Measurements from ENCODE around the gene CALHM6.
A peak's percentile ranks its signal among the peaks of the same experiment; 100 is the strongest.

CALHM6 gene

DNA sequence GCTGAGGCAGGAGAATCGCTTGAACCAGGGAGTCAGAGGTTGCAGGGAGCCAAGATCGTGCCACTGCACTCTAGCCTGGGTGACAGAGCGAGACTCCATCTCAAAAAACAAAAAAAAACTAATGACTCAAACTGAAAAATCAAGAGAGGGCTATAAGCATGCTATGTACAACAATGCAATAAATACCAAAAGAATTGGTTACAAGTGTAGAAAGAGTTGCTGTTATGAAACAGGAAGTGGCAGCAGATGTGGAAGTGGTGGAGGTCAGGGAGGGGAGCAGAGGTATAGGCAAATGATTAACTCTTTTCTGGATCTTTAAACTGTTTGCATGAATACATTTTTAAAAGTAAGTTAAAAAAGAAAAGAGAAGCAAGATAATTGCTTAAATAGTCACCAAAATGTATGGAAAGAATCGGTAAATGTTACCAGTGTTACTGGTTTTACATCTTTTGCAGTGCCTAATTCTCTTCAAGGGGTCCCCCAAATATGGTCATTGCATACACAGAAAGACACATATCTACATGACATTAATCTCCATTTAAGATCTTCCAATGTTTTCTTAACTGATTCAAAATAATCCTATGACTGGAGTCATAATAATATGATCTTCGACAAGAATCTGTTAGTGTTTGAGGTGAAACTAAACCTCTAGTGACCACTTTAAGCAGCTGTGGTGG lies 15.0 kb downstream of the CALHM6 start:
- DNase-seq = no peak
- H3K27me3 ChIP-seq = no peaks in the 10 kb centered on the region
- H3K4me3 ChIP-seq = no peak overlapping the region
- no peak overlapping the region for H3K27ac ChIP-seq
- no peaks in the 10 kb centered on the region for H3K4me1 ChIP-seq
- intact Hi-C loops (cut with DNase I; ENCODE audit: low total_unique reads) = no loop called here
- H3K36me3 ChIP-seq = no peaks in the 10 kb centered on the region
- TF ChIP-seq, protein P1, sequence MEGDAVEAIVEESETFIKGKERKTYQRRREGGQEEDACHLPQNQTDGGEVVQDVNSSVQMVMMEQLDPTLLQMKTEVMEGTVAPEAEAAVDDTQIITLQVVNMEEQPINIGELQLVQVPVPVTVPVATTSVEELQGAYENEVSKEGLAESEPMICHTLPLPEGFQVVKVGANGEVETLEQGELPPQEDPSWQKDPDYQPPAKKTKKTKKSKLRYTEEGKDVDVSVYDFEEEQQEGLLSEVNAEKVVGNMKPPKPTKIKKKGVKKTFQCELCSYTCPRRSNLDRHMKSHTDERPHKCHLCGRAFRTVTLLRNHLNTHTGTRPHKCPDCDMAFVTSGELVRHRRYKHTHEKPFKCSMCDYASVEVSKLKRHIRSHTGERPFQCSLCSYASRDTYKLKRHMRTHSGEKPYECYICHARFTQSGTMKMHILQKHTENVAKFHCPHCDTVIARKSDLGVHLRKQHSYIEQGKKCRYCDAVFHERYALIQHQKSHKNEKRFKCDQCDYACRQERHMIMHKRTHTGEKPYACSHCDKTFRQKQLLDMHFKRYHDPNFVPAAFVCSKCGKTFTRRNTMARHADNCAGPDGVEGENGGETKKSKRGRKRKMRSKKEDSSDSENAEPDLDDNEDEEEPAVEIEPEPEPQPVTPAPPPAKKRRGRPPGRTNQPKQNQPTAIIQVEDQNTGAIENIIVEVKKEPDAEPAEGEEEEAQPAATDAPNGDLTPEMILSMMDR (IDR thresholded peaks at IDR 0.05) = no peak
- no peaks in the 10 kb centered on the region for H3K9me3 ChIP-seq

DNA sequence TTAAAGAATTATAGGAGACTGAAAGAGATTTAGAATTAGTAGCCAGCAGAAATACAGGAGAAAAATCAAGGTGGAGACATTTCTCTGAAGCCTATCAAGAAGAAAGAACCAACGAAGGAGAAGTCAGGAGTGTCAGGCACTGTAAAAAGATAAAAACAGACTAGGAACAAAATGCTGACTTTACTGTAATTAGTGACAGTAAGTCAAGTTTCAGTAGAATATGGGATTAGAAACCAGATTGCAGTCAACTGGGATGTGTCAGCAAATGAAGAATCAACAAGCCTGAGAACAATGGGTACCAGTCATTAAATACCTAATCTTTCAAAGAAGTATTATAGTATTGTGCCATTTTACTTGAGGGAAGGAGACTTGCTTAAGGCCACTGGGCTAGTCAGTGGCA lies 21.6 kb downstream of the CALHM6 start:
- H3K36me3 ChIP-seq = no peaks in the 10 kb centered on the region
- H3K27me3 ChIP-seq = no peaks in the 10 kb centered on the region
- H3K4me1 ChIP-seq = no peaks in the 10 kb centered on the region
- no peak overlapping the region for H3K4me3 ChIP-seq
- H3K27ac ChIP-seq = no peak overlapping the region
- H3K9me3 ChIP-seq = no peaks in the 10 kb centered on the region
- TF ChIP-seq, protein P1 (IDR thresholded peaks at IDR 0.05) = no peak
- intact Hi-C loops (cut with DNase I; ENCODE audit: low total_unique reads) = no loop called here
- no peak for DNase-seq

DNA sequence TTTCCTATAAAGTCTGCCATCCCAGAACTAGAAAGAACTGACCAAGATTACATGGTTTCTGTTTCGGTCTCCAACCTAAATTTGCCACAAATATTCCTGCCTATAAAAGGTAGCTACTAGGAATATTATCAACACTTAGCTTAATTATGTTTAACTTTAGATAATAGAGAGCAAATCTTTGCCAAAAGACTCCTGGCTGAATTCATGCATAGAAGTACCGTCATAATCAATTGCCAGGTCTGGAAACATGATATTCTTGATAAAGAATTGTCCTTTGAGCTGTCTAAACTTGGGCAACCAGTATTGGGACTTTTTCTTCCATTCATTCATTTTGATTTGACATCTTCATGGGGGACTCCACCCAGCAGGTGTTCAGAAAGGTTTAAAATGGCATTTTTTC lies 22.4 kb downstream of the CALHM6 start:
- H3K4me1 ChIP-seq = no peaks in the 10 kb centered on the region
- H3K9me3 ChIP-seq = no peaks in the 10 kb centered on the region
- H3K27ac ChIP-seq = no peak overlapping the region
- no peaks in the 10 kb centered on the region for H3K27me3 ChIP-seq
- intact Hi-C loops (cut with DNase I; ENCODE audit: low total_unique reads) = no loop called here
- TF ChIP-seq, protein P1 (IDR thresholded peaks at IDR 0.05) = no peak
- H3K4me3 ChIP-seq = no peak overlapping the region
- H3K36me3 ChIP-seq = no peaks in the 10 kb centered on the region
- no peak for DNase-seq

DNA sequence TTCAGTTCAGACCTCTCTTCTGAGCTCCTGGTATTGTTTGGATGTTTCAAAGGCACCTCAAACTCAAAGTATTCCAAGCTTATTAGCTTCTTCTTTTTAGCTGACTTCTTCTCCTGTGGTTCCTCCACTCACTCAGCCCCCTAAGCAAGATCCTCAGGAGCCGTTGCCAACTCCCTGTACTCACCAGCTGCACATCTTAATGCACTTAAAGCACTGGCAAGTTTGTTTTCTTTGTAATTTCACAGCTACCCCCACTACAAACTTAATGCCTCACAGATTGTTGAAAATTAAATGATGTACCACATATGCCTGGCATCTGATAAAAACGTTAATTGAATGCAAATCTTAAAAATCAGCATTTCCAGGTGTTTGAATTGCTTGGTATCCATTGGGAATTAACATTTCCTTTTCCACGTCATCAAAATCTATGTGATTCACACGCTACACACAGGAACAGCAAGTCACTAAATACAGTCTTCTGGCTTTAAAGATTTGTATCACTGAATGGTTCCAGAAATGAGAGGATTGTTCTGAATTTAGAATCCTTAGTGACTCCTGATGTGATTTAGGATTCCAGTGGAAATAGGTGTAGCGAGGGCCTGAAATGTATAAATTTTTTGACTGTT lies 24.5 kb downstream of the CALHM6 start:
- Histone ChIP-seq H3K4me1 (no peaks in the 10 kb centered on the region), H3K27me3 (no peaks in the 10 kb centered on the region), H3K27ac (no peak overlapping the region), H3K36me3 (no peaks in the 10 kb centered on the region), H3K4me3 (no peak overlapping the region), H3K9me3 (no peaks in the 10 kb centered on the region)
- intact Hi-C loops (cut with DNase I; ENCODE audit: low total_unique reads) = no loop called here
- TF ChIP-seq, protein P1 (IDR thresholded peaks at IDR 0.05) = peak in 1 of 2 experiments; percentile 5
- no peak for DNase-seq

DNA sequence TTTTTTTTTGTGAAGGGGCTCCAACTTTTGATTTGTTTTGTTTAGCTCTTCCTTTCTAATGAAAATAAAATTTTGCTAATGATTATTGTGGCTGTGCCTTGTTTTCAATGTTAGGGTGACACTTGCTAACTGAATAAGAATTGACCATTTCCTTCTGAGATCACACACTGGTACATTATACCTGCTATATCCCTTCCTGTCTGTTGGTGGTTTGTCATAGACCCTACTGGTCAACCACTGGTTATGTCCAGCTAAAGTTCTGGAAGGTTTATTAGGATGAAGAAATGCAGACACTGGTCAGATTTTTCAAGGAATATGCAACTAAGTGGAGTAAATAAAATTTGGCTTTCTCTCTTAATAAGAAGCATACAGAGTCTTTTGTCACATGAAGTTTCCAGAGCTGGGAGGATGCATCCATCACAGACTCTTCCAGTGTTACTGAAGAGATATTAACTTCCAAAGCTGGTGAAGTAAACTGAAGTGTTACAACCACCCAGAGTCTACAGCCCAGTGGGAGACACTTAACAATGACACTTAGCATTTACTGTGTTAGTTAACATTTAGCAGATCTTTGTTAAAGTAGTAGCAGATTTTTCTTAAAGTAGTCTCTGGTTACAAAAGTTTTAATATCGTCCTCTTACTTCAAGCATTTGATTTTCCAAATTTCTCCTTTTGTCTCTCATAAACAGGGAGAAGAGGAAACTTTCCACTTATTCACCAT lies 30.6 kb downstream of the CALHM6 start:
- intact Hi-C loops (cut with DNase I; ENCODE audit: low total_unique reads) = no loop called here
- no peak overlapping the region for H3K27ac ChIP-seq
- H3K36me3 ChIP-seq = no peaks in the 10 kb centered on the region
- TF ChIP-seq, protein P1 (IDR thresholded peaks at IDR 0.05) = no peak
- no peaks in the 10 kb centered on the region for H3K4me1 ChIP-seq
- H3K9me3 ChIP-seq = no peaks in the 10 kb centered on the region
- no peaks in the 10 kb centered on the region for H3K27me3 ChIP-seq
- no peak overlapping the region for H3K4me3 ChIP-seq
- no peak for DNase-seq
